ENCODE results near the gene NEUROG1. TPM values are rescaled to one million over a fixed set of nuclear protein-coding genes. Genes with fewer than 3 reads are reported as not detected.
"Not testable (repeated sequence)": the region's sequence is repeated elsewhere in the genome, so short reads cannot be mapped to it uniquely, and the experiment has no call there.

NEUROG1 gene
- total RNA-seq, 2 donors from 2014 or later = not detected

DNA sequence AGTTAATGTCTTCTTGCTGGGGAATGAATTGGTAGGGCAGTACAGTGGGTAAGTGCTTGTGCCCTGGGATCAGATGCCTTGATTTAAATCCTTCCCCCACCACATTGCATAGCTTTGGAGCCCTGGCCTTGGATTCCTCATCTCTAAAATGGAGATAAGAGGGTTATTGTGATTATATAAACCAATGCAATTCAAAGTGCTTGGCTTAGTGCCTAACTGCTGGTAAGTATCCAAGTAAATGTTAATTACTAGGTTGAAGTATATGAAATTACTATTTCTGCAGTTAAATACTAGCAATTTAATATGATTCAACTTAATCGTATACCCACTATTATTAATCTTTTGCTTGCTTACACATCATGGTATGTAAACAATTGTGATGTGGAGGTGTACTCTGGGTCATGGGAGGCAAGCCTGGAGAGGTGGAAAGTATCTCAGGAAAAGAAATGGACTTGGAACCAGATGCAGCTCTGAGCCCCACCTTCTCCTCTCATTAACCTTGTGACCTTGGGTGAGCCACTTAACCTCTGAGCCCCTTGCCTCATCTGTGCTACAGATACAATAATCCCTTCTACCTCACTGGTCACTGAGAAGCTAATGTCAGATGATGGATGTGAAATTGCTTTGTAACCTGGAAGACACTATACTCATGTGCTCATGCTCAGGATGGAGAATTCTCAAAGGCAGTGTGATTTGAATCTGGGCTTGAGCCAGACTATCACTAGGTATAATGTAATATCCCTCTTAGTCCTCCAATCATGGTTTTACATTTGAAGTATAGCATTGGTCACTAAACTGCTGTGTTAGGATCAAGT, 23.8 kb downstream of the NEUROG1 start:
- H3K27ac Mint-ChIP-seq = no peak overlapping the region
- ATAC-seq (no peak), DNase-seq (no peak)
- no peak overlapping the region for H3K4me3 Mint-ChIP-seq
- peaks cover 2% of the 10 kb centered on the region for H3K36me3 Mint-ChIP-seq (ENCODE audit: low read depth)
- peaks cover 3% of the 10 kb centered on the region for H3K4me1 Mint-ChIP-seq
- no peaks in the 10 kb centered on the region for H3K9me3 ChIP-seq (ENCODE audit: control insufficient read depth, low read length, poor library complexity, severe bottlenecking)
- peaks cover 29% of the 10 kb centered on the region for H3K27me3 Mint-ChIP-seq

DNA sequence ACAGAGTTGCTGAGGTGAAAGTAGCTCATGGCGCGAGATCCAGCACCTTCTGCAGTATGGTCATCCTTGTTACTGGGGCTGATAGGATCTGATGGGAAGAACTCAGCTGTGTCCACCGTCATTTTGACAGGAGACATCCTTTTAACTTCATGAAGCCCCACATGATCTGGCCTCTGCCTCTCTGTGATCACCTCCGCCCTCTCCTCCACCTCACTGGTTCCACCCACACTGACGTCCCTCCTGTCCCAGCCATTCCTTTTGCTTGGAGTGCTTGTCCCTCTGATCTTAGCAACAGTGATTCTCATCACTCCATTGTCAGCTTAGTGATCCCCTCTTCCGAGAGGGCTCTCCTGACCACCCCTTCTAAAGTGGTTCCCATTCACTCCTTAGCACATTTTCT, 25.8 kb downstream of the NEUROG1 start:
- H3K4me3 Mint-ChIP-seq = peak overlapping the region; percentile 55
- ATAC-seq (no peak), DNase-seq (no peak)
- H3K36me3 Mint-ChIP-seq (ENCODE audit: low read depth) = peaks cover 2% of the 10 kb centered on the region
- no peaks in the 10 kb centered on the region for H3K9me3 ChIP-seq (ENCODE audit: control insufficient read depth, low read length, poor library complexity, severe bottlenecking)
- H3K27ac Mint-ChIP-seq = no peak overlapping the region
- H3K4me1 Mint-ChIP-seq = peaks cover 3% of the 10 kb centered on the region
- H3K27me3 Mint-ChIP-seq = peaks cover 41% of the 10 kb centered on the region

DNA sequence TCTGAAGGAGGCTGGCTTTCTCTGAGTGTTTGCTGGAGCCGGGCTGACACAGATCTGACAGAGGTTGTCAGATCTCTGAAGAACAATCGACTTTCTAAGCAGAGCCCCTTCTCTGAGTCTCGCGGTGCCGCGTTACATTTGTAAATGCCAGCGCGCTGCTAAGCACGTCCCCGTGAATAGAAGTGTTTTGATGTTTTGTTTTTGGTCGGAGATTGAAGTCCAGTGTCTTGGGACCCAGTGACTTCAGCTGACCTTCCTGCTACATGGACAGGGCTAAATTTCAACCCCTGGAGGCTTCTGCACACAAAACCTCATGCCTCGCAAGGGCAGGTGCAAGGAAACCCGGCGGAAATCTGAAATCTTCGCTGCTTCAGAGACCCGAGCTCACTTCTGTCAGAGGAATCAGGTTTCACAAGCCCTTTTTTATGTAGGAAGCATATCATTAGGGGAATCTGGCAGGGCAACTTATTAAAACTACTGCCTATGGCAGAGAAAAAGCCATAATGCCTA, 27.2 kb downstream of the NEUROG1 start:
- no peak overlapping the region for H3K27ac Mint-ChIP-seq
- no peak for ATAC-seq
- no peak for DNase-seq
- no peaks in the 10 kb centered on the region for H3K9me3 ChIP-seq (ENCODE audit: control insufficient read depth, low read length, poor library complexity, severe bottlenecking)
- H3K36me3 Mint-ChIP-seq (ENCODE audit: low read depth) = peaks cover 2% of the 10 kb centered on the region
- H3K27me3 Mint-ChIP-seq = peaks cover 51% of the 10 kb centered on the region
- peaks cover 3% of the 10 kb centered on the region for H3K4me1 Mint-ChIP-seq
- H3K4me3 Mint-ChIP-seq = no peak overlapping the region

DNA sequence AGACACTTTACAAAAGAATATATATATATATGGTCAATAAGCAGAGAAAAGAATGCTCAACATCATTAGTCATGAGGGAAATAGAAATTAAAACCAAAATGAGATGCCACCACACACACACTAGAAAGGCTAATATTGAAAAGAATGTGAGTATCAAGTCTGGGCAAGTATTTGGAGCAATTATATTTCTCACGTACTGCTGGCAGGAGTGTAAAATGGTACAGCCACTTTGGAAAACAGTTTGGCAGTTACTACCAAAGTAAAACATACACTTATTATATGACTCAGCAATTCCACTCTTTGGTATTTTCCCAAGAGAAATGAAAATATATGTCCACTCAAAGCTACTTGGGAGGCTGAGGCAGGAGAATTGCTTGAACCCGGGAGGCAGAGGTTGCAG, 29.8 kb downstream of the NEUROG1 start:
- DNase-seq (no peak), ATAC-seq (no peak)
- Mint-ChIP-seq H3K27me3 (peaks cover 72% of the 10 kb centered on the region), H3K36me3 (ENCODE audit: low read depth) (peaks cover 2% of the 10 kb centered on the region), H3K4me3 (no peak overlapping the region), H3K27ac (no peak overlapping the region), H3K4me1 (peaks cover 5% of the 10 kb centered on the region)
- no peaks in the 10 kb centered on the region for H3K9me3 ChIP-seq (ENCODE audit: control insufficient read depth, low read length, poor library complexity, severe bottlenecking)

DNA sequence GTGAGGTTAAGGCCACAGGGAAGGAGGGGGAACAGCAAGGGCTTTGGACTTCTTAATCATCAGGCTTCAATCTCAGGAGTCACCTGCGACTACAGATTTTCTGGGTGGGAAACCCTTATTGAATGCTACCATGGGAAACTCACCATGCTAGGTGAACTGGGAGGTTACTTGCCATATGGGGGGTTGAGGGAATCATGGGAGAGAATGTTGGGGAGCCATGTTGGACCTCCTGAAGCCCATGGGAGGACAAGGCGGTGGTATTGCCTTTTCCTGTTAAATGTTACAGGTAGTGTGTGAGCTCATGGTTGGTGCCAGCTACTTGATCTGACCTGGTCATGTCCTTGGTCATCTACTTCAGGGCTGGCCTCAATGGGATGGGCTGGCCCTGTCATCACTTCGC, 31.4 kb downstream of the NEUROG1 start:
- no peak overlapping the region for H3K27ac Mint-ChIP-seq
- peaks cover 61% of the 10 kb centered on the region for H3K27me3 Mint-ChIP-seq
- DNase-seq (no peak), ATAC-seq (no peak)
- H3K4me1 Mint-ChIP-seq = peaks cover 2% of the 10 kb centered on the region
- no peaks in the 10 kb centered on the region for H3K36me3 Mint-ChIP-seq (ENCODE audit: low read depth)
- no peaks in the 10 kb centered on the region for H3K9me3 ChIP-seq (ENCODE audit: control insufficient read depth, low read length, poor library complexity, severe bottlenecking)
- H3K4me3 Mint-ChIP-seq = no peak overlapping the region

DNA sequence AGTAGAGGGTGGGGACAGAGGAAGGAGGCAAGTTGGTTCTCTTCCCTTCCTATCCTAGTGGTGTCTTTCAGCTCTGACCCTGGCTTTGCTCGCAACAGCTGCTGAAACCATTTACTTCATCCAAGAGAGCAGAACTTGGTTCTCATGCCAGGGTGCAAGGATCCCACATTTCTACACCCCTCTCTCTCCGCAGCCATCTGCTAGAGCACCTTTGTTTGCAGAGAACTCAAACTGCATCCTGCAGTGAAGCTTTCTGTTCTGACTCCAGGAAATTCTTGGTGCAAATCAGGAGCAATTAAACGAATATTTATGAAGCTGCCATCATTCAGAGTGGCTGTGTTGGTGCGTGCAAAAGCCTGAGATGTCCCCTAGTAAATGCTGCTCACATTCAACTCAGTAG, 31.9 kb downstream of the NEUROG1 start:
- Mint-ChIP-seq H3K4me1 (peaks cover 2% of the 10 kb centered on the region), H3K27me3 (peaks cover 58% of the 10 kb centered on the region), H3K27ac (no peak overlapping the region), H3K4me3 (no peak overlapping the region), H3K36me3 (ENCODE audit: low read depth) (no peaks in the 10 kb centered on the region)
- no peaks in the 10 kb centered on the region for H3K9me3 ChIP-seq (ENCODE audit: control insufficient read depth, low read length, poor library complexity, severe bottlenecking)
- ATAC-seq (no peak), DNase-seq (no peak)

DNA sequence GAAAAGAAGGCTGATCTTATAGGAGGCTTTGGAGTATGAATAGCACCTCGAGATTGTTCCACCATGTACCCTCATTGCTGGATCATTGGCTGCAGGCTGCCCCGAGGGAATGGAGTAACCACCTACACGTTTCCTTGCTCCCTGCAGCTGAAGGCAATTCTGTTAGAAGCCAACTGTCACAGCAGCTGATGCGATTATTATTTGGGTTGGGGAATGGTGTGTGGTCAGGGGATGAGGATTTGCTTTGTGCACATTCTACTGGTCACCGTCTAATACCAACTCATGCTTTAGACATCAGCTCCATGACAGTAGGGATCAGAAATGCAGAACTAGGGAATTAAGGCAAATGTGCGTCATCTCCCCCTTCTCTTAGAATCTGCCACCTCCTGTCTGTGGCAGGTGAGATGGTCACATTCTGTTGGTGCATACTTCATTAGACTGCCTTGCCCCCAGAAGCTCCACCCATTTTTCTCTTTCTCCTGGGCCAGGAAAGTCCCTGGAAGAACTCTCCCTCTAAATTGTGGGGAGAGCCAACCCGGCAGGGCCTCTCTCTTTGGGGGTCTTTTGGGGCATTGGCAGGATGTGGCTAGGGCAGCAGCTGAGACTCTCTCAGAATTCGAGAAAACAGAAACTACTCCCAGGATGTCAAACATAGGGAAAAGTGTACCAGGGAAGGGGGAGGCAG, 32.8 kb downstream of the NEUROG1 start:
- no peak for DNase-seq

DNA sequence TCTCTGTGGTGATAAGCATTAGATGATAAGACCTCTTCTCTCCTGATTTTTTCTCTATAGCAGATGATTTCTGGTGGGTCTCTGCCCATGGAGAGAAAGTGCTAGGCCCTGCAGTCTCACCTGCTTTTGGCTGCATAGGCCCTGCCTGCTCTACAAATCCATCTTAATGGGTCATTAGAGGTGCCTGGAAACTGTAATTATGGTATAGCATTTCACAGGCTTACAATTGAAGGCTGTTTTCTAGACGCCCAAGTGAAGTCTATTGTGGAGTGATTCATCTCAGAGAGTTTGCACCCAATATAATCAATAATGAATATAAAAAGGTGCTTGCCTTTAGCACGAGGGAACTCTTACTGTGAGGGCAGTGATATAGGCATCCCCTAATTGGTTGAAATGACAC, 33.8 kb downstream of the NEUROG1 start:
- Mint-ChIP-seq H3K4me3 (no peak overlapping the region), H3K4me1 (peaks cover 2% of the 10 kb centered on the region), H3K27ac (no peak overlapping the region), H3K36me3 (ENCODE audit: low read depth) (no peaks in the 10 kb centered on the region), H3K27me3 (peaks cover 64% of the 10 kb centered on the region)
- no peaks in the 10 kb centered on the region for H3K9me3 ChIP-seq (ENCODE audit: control insufficient read depth, low read length, poor library complexity, severe bottlenecking)
- ATAC-seq (no peak), DNase-seq (no peak)

More for the DNA sequence above, 32.8 kb downstream of the NEUROG1 start:
- peaks cover 2% of the 10 kb centered on the region for H3K4me1 Mint-ChIP-seq
- no peaks in the 10 kb centered on the region for H3K36me3 Mint-ChIP-seq (ENCODE audit: low read depth)
- no peak overlapping the region for H3K27ac Mint-ChIP-seq
- H3K27me3 Mint-ChIP-seq = peaks cover 64% of the 10 kb centered on the region
- no peak for ATAC-seq
- no peaks in the 10 kb centered on the region for H3K9me3 ChIP-seq (ENCODE audit: control insufficient read depth, low read length, poor library complexity, severe bottlenecking)
- no peak overlapping the region for H3K4me3 Mint-ChIP-seq

DNA sequence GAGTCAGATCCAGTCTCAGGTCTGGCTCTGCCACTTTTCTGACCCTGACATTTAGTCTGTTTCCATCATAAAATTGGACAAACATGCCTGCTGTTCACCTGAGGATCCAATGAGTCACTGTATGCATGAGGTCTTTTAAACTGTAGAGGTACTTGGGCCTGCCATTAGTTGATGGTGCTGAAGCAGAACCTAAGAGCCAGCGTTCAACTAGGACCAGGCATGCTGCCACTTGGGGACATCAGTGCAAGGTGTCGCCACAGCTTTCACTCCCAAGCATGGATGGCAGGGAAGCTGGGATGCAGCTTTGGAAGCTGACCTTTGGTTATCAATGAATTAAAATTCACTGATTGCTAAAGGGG, 37.1 kb downstream of the NEUROG1 start:
- H3K4me1 Mint-ChIP-seq = peaks cover 3% of the 10 kb centered on the region
- H3K4me3 Mint-ChIP-seq = no peak overlapping the region
- no peaks in the 10 kb centered on the region for H3K36me3 Mint-ChIP-seq (ENCODE audit: low read depth)
- peaks cover 58% of the 10 kb centered on the region for H3K27me3 Mint-ChIP-seq
- ATAC-seq = no peak
- no peaks in the 10 kb centered on the region for H3K9me3 ChIP-seq (ENCODE audit: control insufficient read depth, low read length, poor library complexity, severe bottlenecking)
- DNase-seq = no peak
- H3K27ac Mint-ChIP-seq = no peak overlapping the region

DNA sequence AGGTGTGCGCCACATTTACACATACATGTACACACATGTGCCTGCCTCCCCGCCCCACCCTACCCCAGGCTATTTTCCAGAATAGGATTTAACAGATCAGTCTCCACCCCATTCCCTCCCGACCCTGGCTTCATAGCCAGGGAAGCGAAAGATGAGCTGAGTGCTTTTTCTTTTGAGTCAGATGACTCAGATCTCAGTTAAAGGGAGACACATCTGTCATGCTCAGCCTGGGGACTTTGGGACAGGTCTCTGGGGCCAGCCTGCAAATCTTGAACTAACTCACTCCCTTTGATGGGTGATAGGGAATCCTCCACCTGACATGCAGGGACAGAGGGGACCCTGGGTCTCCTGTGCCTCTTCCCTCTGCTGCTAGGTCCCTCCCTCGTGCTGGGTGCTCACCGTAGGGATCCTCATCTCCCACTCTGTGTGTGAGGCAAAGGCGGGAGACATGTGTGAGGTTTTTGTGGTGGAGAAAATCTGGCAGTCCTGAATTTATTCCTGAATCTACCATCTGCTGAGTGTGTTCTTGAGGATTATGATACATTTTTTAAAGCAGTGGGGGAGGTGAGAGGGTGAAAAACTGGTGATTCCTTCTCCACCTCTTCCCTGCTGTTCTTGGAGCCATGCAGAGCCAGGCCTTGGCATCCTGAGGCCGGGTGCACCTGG, 37.7 kb downstream of the NEUROG1 start:
- DNase-seq (no peak), ATAC-seq (no peak)
- no peaks in the 10 kb centered on the region for H3K9me3 ChIP-seq (ENCODE audit: control insufficient read depth, low read length, poor library complexity, severe bottlenecking)
- H3K27me3 Mint-ChIP-seq = peaks cover 58% of the 10 kb centered on the region
- peaks cover 2% of the 10 kb centered on the region for H3K4me1 Mint-ChIP-seq
- no peak overlapping the region for H3K27ac Mint-ChIP-seq
- H3K36me3 Mint-ChIP-seq (ENCODE audit: low read depth) = no peaks in the 10 kb centered on the region
- H3K4me3 Mint-ChIP-seq = no peak overlapping the region

DNA sequence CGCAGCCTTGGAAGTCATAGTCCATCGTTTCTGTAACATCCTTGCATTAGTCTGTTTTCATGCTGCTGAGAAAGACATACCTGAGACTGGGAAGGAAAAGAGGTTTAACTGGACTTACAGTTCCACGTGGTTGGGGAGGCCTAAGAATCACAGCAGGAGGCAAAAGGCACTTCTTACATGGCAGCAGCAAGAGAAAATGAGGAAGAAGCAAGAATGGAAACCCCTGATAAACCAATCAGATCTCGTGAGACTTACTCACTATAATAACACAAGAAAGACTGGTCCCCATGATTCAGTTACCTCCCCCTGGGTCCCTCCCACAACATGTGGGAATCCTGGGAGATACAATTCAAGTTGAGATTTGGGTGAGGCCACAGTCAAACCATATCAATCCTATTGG, 40.2 kb downstream of the NEUROG1 start:
- ATAC-seq; H3K4me3 Mint-ChIP-seq; H3K36me3 Mint-ChIP-seq (ENCODE audit: low read depth); H3K27ac Mint-ChIP-seq; H3K4me1 Mint-ChIP-seq; DNase-seq; H3K9me3 ChIP-seq (ENCODE audit: control insufficient read depth, low read length, poor library complexity, severe bottlenecking): not testable (repeated sequence)
- H3K27me3 Mint-ChIP-seq = peaks cover 54% of the 10 kb centered on the region

DNA sequence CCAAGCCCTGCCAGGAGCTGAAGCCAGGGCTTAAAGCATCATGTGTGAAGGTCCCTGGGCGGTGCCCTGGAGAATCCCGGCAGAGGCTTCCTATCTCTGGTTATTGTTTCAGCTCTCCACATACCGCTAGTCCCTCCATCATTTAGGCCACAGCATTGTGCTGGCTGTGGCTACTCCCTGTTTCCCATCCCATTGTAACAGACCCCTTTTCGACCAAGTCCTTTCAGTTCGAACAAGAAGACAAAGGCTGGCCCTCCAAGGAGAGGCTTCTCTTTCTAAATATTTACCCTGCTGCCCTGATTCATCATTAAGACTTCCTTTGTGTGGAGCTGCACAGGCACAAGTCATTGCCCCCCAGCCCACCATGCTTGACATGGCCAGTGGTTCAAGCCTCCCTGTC, 41.6 kb downstream of the NEUROG1 start:
- no peaks in the 10 kb centered on the region for H3K9me3 ChIP-seq (ENCODE audit: control insufficient read depth, low read length, poor library complexity, severe bottlenecking)
- H3K4me3 Mint-ChIP-seq = no peak overlapping the region
- ATAC-seq = no peak
- H3K4me1 Mint-ChIP-seq = peaks cover 4% of the 10 kb centered on the region
- H3K27me3 Mint-ChIP-seq = peaks cover 62% of the 10 kb centered on the region
- H3K36me3 Mint-ChIP-seq (ENCODE audit: low read depth) = peaks cover 2% of the 10 kb centered on the region
- no peak for DNase-seq
- H3K27ac Mint-ChIP-seq = no peak overlapping the region

DNA sequence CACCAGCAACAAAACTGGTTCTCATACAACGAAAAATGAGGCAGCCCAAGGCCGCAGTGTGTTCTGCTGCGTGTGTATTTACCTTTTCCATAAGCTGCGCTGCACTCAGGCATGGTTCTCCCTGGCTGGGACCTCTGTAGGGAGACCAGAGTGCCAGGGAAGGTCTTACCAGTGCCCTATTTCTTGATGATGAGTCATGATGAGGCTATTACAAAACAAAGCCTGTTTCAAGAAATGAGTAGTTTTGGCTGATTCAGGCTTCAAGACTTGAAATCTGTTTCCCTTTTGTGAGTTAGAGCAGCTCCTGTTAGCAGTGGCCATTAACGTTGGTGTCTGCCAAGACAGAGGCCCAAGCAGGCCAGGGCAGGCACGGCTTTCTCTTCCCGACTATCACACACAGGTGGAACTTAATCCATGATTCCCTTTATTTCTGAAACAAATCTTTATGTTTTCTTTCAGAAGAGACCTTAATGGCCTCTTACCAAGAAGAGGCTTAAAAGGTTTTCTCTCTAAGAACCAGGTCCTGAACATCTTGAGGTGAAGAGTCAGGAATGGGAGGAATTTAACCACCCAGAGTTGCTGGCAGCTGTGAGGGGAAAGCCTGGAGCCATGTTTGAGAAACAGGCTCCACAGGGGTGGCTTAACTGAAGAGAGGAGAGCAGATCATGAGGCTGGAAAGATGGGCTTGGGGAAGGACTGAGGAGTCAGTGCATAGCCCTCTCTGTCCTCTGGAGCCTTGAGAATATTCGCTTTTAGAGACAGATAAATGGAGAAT, 42.2 kb downstream of the NEUROG1 start:
- peaks cover 4% of the 10 kb centered on the region for H3K4me1 Mint-ChIP-seq
- no peak for DNase-seq
- H3K36me3 Mint-ChIP-seq (ENCODE audit: low read depth) = peaks cover 2% of the 10 kb centered on the region
- no peak overlapping the region for H3K4me3 Mint-ChIP-seq
- no peak overlapping the region for H3K27ac Mint-ChIP-seq
- no peaks in the 10 kb centered on the region for H3K9me3 ChIP-seq (ENCODE audit: control insufficient read depth, low read length, poor library complexity, severe bottlenecking)
- H3K27me3 Mint-ChIP-seq = peaks cover 62% of the 10 kb centered on the region
- no peak for ATAC-seq

Measured in T-helper 17 cell (primary cell).